ENCODE measurements around the gene MRPL19.
"Not testable (repeated sequence)": the region's sequence is repeated elsewhere in the genome, so short reads cannot be mapped to it uniquely, and the experiment has no call there.

Gene MRPL19

GRCh38 chr2:75675908-75676307 is 29.3 kb downstream of the MRPL19 start:
- no peak for DNase-seq

GRCh38 chr2:75676464-75676863 is 29.9 kb downstream of the MRPL19 start:
- DNase-seq = no peak

GRCh38 chr2:75679556-75679955 is 33.0 kb downstream of the MRPL19 start:
- no peak for DNase-seq

- no peak for DNase-seq
Observed at GRCh38 chr2:75680402-75680801, 33.8 kb downstream of the MRPL19 start.

- DNase-seq = not testable (repeated sequence)
Observed at GRCh38 chr2:75683430-75683829, 36.8 kb downstream of the MRPL19 start.

- DNase-seq = no peak
Observed at GRCh38 chr2:75688196-75688595, 41.6 kb downstream of the MRPL19 start.

- DNase-seq = no peak
Observed at GRCh38 chr2:75698918-75699317, 52.3 kb downstream of the MRPL19 start.

GRCh38 chr2:75702593-75702992 is 56.0 kb downstream of the MRPL19 start:
- DNase-seq = no peak

- no peak for DNase-seq
Observed at GRCh38 chr2:75703589-75704287, 57.2 kb downstream of the MRPL19 start.

GRCh38 chr2:75705921-75706320 is 59.3 kb downstream of the MRPL19 start:
- no peak for DNase-seq

- no peak for DNase-seq
Observed at GRCh38 chr2:75707901-75708300, 61.3 kb downstream of the MRPL19 start.

- no peak for DNase-seq
Observed at GRCh38 chr2:75709297-75709696, 62.7 kb downstream of the MRPL19 start.

- DNase-seq = no peak
Observed at GRCh38 chr2:75710220-75710576, 63.6 kb downstream of the MRPL19 start.

GRCh38 chr2:75710577-75711253 is 64.1 kb downstream of the MRPL19 start, which contains the start of gene GCFC2:
Gene GCFC2 (minus strand): TSS chr2:75710915. CDS start chr2:75710855, 60 bp downstream.
- peak; percentile 93 for DNase-seq

- DNase-seq = not testable (repeated sequence)
Observed at GRCh38 chr2:75711590-75711989, 65.0 kb downstream of the MRPL19 start.

GRCh38 chr2:75716406-75716805 is 69.8 kb downstream of the MRPL19 start:
- DNase-seq = no peak

- no peak for DNase-seq
Observed at GRCh38 chr2:75719616-75720015, 73.0 kb downstream of the MRPL19 start.

GRCh38 chr2:75720525-75720924 is 73.9 kb downstream of the MRPL19 start:
- DNase-seq = no peak

- no peak for DNase-seq
Observed at GRCh38 chr2:75722687-75723086, 76.1 kb downstream of the MRPL19 start.

GRCh38 chr2:75728614-75729419 is 82.2 kb downstream of the MRPL19 start:
- DNase-seq = no peak

- DNase-seq = no peak
Observed at GRCh38 chr2:75729861-75730260, 83.3 kb downstream of the MRPL19 start.

- DNase-seq = no peak
Observed at GRCh38 chr2:75736276-75736675, 89.7 kb downstream of the MRPL19 start.

GRCh38 chr2:75737961-75738360 is 91.4 kb downstream of the MRPL19 start:
- DNase-seq = no peak
